HCT116 (cell line): ENCODE measurements around the gene DCAF4. TPM values are rescaled to one million over a fixed set of nuclear protein-coding genes. Genes with fewer than 3 reads are reported as not detected.

ENCODE experiments used
- ATAC-seq: fragments of 200-7000 bp; cut with Tn5 transposase; 2 replicates; pipeline ENCODE4 v1.9.1; 2020; ENCODE audit warnings: mild to moderate bottlenecking, moderate library complexity
- BruUV-seq: library from RNA; stranded (reverse); fragments of 400-500 nt; replicated peaks from 2 replicates; lab custom pipeline; 2021; lab: Mats Ljungman, UMichigan
- CTCF ChIA-PET: fragments of 300-600 bp; sonication (Branson Sonifier 250); formaldehyde crosslinking; loops from one replicate; lab custom pipeline; 2021; ENCODE audit warnings: antibody characterized with exemption; lab: Charles Lee
- POLR2A ChIA-PET: fragments of 300-600, 350-600 bp; sonication (Branson Sonifier 250); formaldehyde crosslinking; loops from one replicate; lab custom pipeline; 2021; ENCODE audit warnings: antibody characterized with exemption; lab: Charles Lee
- RAD21 ChIA-PET, 2 experiments: fragments of 300-600 bp; sonication (Branson Sonifier 250); formaldehyde crosslinking; loops; one replicate each; lab custom pipeline; 2023; ENCODE audit warnings: low total read pairs in 2 of 2; ENCODE audit not compliant: uncharacterized antibody in 2 of 2, unreplicated experiment in 2 of 2, low non-redundant PET in 1 of 2; lab: Charles Lee
- DNase-seq: peaks from one replicate; pipeline ENCODE4 v3.0.0-alpha.2; 2010; ENCODE audit warnings: low read depth, low spot score
- H2AFZ ChIP-seq: fragments of 200-600 bp; shearing (Covaris generic), sonication (generic); 2 replicates; pipeline ENCODE4 v1.6.1; 2017; ENCODE audit warnings: low read depth, mixed run types, mixed read lengths, antibody characterized with exemption, low read length; ENCODE audit not compliant: poor library complexity, severe bottlenecking
- H3K27ac ChIP-seq: 2 replicates; pipeline ENCODE4 v1.5.1; 2012; ENCODE audit warnings: low read depth, low read length
- H3K27me3 ChIP-seq: fragments of 200-600 bp; sonication (generic); 2 replicates; pipeline ENCODE4 v1.6.1; 2016; ENCODE audit warnings: mixed run types, low read length, mixed read lengths; ENCODE audit not compliant: insufficient read depth
- H3K36me3 ChIP-seq, 2 experiments: fragments of 200-500 bp in 1 of 2; fragments of 200-600 bp in 1 of 2; sonication (Bioruptor generic) in 1 of 2; sonication (generic) in 1 of 2; 2 replicates each; pipeline versions ENCODE4 v1.5.1 to v1.6.1; 2014 to 2016; ENCODE audit warnings: low read length in 2 of 2, inconsistent platforms in 1 of 2, mixed read lengths in 1 of 2, mixed run types in 1 of 2; ENCODE audit not compliant: insufficient read depth in 2 of 2, control insufficient read depth in 1 of 2
- H3K4me1 ChIP-seq, 2 experiments: fragments of 200-600 bp in 1 of 2; sonication (generic) in 1 of 2; 2 replicates each; pipeline versions ENCODE4 v1.5.1 to v1.6.1; 2012 to 2017; ENCODE audit warnings: low read length in 2 of 2, inconsistent platforms in 1 of 2, mild to moderate bottlenecking in 1 of 2, mixed read lengths in 1 of 2, mixed run types in 1 of 2, moderate library complexity in 1 of 2; ENCODE audit not compliant: insufficient read depth in 2 of 2, control insufficient read depth in 1 of 2
- H3K4me2 ChIP-seq: fragments of 200-600 bp; sonication (generic); 2 replicates; pipeline ENCODE4 v1.6.1; 2017; ENCODE audit warnings: mixed run types, low read length, mixed read lengths
- H3K4me3 ChIP-seq, 2 experiments: fragments of 200-600 bp in 1 of 2; sonication (generic) in 1 of 2; replicated peaks in 1 of 2; 2 replicates each; pipeline ENCODE4 v1.5.1; 2011 to 2016; ENCODE audit warnings: low read length in 2 of 2, control low read depth in 1 of 2, low read depth in 1 of 2, mild to moderate bottlenecking in 1 of 2, mixed read lengths in 1 of 2, mixed run types in 1 of 2
- H3K79me2 ChIP-seq: fragments of 200-600 bp; sonication (generic); 2 replicates; pipeline ENCODE4 v1.6.1; 2017; ENCODE audit warnings: mild to moderate bottlenecking, mixed run types, low read length, moderate library complexity, mixed read lengths; ENCODE audit not compliant: insufficient read depth
- H3K9ac ChIP-seq: fragments of 200-600 bp; sonication (generic); 2 replicates; pipeline ENCODE4 v1.6.1; 2016; ENCODE audit warnings: low read length, mixed read lengths
- H3K9me2 ChIP-seq: fragments of 200-600 bp; sonication (generic), shearing (Covaris generic); 2 replicates; pipeline ENCODE4 v1.6.1; 2017; ENCODE audit warnings: mixed run types, mild to moderate bottlenecking, moderate library complexity; ENCODE audit not compliant: insufficient read depth
- H3K9me3 ChIP-seq, 2 experiments: fragments of 200-500 bp in 1 of 2; fragments of 200-600 bp in 1 of 2; sonication (Bioruptor generic) in 1 of 2; sonication (generic) in 1 of 2; 2 replicates each; pipeline ENCODE4 v1.6.1; 2014 to 2017; ENCODE audit warnings: low read length in 2 of 2, mixed read lengths in 2 of 2, inconsistent platforms in 1 of 2, low read depth in 1 of 2, mild to moderate bottlenecking in 1 of 2, mixed run types in 1 of 2, moderate library complexity in 1 of 2; ENCODE audit not compliant: control insufficient read depth in 1 of 2, insufficient read depth in 1 of 2
- H4K20me1 ChIP-seq: fragments of 200-600 bp; sonication (generic), shearing (Covaris generic); 2 replicates; pipeline ENCODE4 v1.6.1; 2017; ENCODE audit warnings: mixed run types, mild to moderate bottlenecking, moderate library complexity; ENCODE audit not compliant: insufficient read depth
- EZH2phosphoT487 ChIP-seq: fragments of 200-600 bp; IDR thresholded peaks from 2 replicates; pipeline ENCODE4 v1.6.1; 2018; ENCODE audit warnings: antibody characterized with exemption, borderline replicate concordance
- RAD21 ChIP-seq: IDR thresholded peaks from 2 replicates; pipeline ENCODE4 v1.6.1; 2012; ENCODE audit warnings: low read depth, mild to moderate bottlenecking
- SIN3A ChIP-seq: IDR thresholded peaks from 2 replicates; pipeline ENCODE4 v1.6.1; 2012; ENCODE audit warnings: low read depth
- TCF7L2 ChIP-seq: IDR thresholded peaks from 2 replicates; pipeline ENCODE4 v1.7.0; 2011; ENCODE audit warnings: borderline replicate concordance, inconsistent platforms; ENCODE audit not compliant: insufficient read depth, insufficient read length; ENCODE audit errors: extremely low read depth
- YY1 ChIP-seq: IDR thresholded peaks from 2 replicates; pipeline ENCODE4 v1.6.1; 2011; ENCODE audit warnings: low read length, low read depth, moderate library complexity, mild to moderate bottlenecking; ENCODE audit not compliant: insufficient replicate concordance; ENCODE audit errors: extremely low read depth
- ZNF274 ChIP-seq: fragments of 200-500 bp; sonication (Bioruptor generic); IDR thresholded peaks from 2 replicates; pipeline ENCODE4 v1.6.1; 2014; ENCODE audit warnings: mild to moderate bottlenecking, low read depth, low read length, inconsistent platforms
- intact Hi-C: fragments of 100-400 bp; cut with micrococcal nuclease; formaldehyde crosslinking; loops from 2 replicates; pipeline ENCODE4 v1.10.0; 2022
- total RNA-seq: library from RNA; stranded (reverse); gene quantifications from one replicate; pipeline ENCODE4 v1.2.1, GENCODE V29; 2021; ENCODE audit not compliant: unreplicated experiment
- TF ChIP-seq, protein P1 (sequence below): IDR thresholded peaks from 2 replicates; pipeline ENCODE4 v1.6.1; 2012; ENCODE audit warnings: low read depth
- TF ChIP-seq, protein P2 (sequence below): IDR thresholded peaks from 2 replicates; pipeline ENCODE4 v1.6.1; 2012
- TF ChIP-seq, protein P3 (sequence below), 3 experiments: fragments of 200-600 bp in 1 of 3; sonication (generic) in 1 of 3; IDR thresholded peaks in 2 of 3; conservative IDR thresholded peaks in 1 of 3; 2 replicates each; pipeline ENCODE4 v1.5.1; 2012 to 2017; ENCODE audit warnings: low read depth in 2 of 3, low read length in 2 of 3, antibody characterized with exemption in 1 of 3, borderline replicate concordance in 1 of 3, control low read depth in 1 of 3, mild to moderate bottlenecking in 1 of 3, mixed read lengths in 1 of 3, mixed run types in 1 of 3, moderate library complexity in 1 of 3; ENCODE audit not compliant: insufficient read depth in 1 of 3

Gene DCAF4
- total RNA-seq, 1 experiment from 2014 or later: 19.3 TPM

DNA sequence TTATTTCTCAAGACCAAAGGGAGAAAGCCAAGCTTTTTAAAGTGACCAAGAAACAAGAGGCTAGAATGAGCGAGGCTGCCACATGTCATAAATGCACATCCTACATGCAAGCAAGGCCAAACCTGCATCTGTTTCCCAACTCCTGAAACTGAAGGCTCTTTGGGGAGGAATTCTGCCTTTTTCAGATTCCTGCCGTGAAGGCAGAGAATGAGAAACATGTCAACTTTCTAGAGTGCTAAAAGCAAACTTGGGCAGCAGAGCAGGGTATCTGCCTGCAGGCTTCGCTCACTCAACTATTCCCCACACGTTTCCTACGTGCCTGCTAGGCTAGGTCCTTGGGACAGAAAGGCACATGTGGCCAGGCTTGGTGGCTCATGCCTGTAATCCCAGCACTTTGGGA, 47.5 kb upstream of the DCAF4 start:
- TF ChIP-seq ZNF274 (no peak), RAD21 (no peak)
- TF ChIP-seq, protein P1, sequence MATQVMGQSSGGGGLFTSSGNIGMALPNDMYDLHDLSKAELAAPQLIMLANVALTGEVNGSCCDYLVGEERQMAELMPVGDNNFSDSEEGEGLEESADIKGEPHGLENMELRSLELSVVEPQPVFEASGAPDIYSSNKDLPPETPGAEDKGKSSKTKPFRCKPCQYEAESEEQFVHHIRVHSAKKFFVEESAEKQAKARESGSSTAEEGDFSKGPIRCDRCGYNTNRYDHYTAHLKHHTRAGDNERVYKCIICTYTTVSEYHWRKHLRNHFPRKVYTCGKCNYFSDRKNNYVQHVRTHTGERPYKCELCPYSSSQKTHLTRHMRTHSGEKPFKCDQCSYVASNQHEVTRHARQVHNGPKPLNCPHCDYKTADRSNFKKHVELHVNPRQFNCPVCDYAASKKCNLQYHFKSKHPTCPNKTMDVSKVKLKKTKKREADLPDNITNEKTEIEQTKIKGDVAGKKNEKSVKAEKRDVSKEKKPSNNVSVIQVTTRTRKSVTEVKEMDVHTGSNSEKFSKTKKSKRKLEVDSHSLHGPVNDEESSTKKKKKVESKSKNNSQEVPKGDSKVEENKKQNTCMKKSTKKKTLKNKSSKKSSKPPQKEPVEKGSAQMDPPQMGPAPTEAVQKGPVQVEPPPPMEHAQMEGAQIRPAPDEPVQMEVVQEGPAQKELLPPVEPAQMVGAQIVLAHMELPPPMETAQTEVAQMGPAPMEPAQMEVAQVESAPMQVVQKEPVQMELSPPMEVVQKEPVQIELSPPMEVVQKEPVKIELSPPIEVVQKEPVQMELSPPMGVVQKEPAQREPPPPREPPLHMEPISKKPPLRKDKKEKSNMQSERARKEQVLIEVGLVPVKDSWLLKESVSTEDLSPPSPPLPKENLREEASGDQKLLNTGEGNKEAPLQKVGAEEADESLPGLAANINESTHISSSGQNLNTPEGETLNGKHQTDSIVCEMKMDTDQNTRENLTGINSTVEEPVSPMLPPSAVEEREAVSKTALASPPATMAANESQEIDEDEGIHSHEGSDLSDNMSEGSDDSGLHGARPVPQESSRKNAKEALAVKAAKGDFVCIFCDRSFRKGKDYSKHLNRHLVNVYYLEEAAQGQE: no peak
- TF ChIP-seq, protein P2, sequence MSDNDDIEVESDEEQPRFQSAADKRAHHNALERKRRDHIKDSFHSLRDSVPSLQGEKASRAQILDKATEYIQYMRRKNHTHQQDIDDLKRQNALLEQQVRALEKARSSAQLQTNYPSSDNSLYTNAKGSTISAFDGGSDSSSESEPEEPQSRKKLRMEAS: no peak
- H3K4me2 ChIP-seq: no peak overlapping the region
- no peak overlapping the region for H3K4me3 ChIP-seq
- RAD21 ChIA-PET: no interaction called here
- H4K20me1 ChIP-seq: no peaks in the 10 kb centered on the region
- no TSS peak for BruUV-seq
- H3K4me1 ChIP-seq: no peaks in the 10 kb centered on the region
- H2AFZ ChIP-seq: no peak overlapping the region
- CTCF ChIA-PET: no interaction called here
- no peak overlapping the region for H3K9ac ChIP-seq
- H3K9me3 ChIP-seq: no peaks in the 10 kb centered on the region
- no peak for ATAC-seq
- intact Hi-C loops: no loop called here
- no peaks in the 10 kb centered on the region for H3K9me2 ChIP-seq
- no peaks in the 10 kb centered on the region for H3K36me3 ChIP-seq
- peaks cover 6% of the 10 kb centered on the region; the same call in 1 of the 2 replicates for H3K27me3 ChIP-seq
- no peak overlapping the region for H3K27ac ChIP-seq
- no peak for DNase-seq
- POLR2A ChIA-PET: no interaction called here
- no peaks in the 10 kb centered on the region for H3K79me2 ChIP-seq

DNA sequence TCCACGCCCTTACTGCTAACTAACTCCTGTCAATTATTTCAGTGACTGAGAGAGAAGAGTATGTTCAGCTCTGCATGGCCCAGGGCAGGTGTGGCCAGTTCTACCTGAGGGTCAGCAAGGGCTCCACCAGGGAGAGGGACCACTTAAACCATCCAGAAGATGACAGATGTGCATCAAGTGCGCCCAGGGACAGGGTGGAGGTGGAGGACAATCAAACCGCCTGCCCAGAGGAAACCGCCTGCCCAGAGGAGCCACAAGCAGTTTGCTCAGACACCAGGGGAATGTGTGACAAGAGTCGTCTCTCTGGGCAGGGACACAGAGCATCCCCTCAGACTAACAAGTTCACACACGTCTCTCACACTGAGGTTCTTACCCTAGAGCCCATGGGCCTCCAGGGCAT, 46.8 kb upstream of the DCAF4 start:
- ChIA-PET CTCF (no interaction called here), RAD21 (no interaction called here), POLR2A (no interaction called here)
- DNase-seq: no peak
- no peaks in the 10 kb centered on the region for H3K9me2 ChIP-seq
- no peaks in the 10 kb centered on the region for H3K79me2 ChIP-seq
- H3K9me3 ChIP-seq: no peaks in the 10 kb centered on the region
- no peak overlapping the region for H3K4me3 ChIP-seq
- BruUV-seq: no TSS peak
- no peak for ATAC-seq
- intact Hi-C loops: no loop called here
- H3K27me3 ChIP-seq: peaks cover 6% of the 10 kb centered on the region; the same call in 1 of the 2 replicates
- H3K4me2 ChIP-seq: no peak overlapping the region
- no peak overlapping the region for H2AFZ ChIP-seq
- no peak overlapping the region for H3K27ac ChIP-seq
- no peak overlapping the region for H3K9ac ChIP-seq
- no peaks in the 10 kb centered on the region for H3K4me1 ChIP-seq
- H4K20me1 ChIP-seq: no peaks in the 10 kb centered on the region
- no peaks in the 10 kb centered on the region for H3K36me3 ChIP-seq
- no peak for TF ChIP-seq SIN3A
- TF ChIP-seq, protein P1: no peak
- TF ChIP-seq EZH2phosphoT487: no peak
- no peak for TF ChIP-seq TCF7L2
- TF ChIP-seq, protein P3, sequence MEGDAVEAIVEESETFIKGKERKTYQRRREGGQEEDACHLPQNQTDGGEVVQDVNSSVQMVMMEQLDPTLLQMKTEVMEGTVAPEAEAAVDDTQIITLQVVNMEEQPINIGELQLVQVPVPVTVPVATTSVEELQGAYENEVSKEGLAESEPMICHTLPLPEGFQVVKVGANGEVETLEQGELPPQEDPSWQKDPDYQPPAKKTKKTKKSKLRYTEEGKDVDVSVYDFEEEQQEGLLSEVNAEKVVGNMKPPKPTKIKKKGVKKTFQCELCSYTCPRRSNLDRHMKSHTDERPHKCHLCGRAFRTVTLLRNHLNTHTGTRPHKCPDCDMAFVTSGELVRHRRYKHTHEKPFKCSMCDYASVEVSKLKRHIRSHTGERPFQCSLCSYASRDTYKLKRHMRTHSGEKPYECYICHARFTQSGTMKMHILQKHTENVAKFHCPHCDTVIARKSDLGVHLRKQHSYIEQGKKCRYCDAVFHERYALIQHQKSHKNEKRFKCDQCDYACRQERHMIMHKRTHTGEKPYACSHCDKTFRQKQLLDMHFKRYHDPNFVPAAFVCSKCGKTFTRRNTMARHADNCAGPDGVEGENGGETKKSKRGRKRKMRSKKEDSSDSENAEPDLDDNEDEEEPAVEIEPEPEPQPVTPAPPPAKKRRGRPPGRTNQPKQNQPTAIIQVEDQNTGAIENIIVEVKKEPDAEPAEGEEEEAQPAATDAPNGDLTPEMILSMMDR (IDR thresholded peaks at IDR 0.05 in 2 of 3, conservative IDR thresholded peaks at IDR 0.05 in 1 of 3; ENCODE audit: borderline replicate concordance in 1 of 3, insufficient read depth in 1 of 3, low read depth in 2 of 3, low read length in 2 of 3): no peak
- TF ChIP-seq YY1: no peak
- no peak for TF ChIP-seq RAD21
